GM12892 (cell line): ENCODE data around the gene GABRE.

Experiments
- POLR2A ChIP-seq: IDR thresholded peaks from 2 replicates; pipeline ENCODE4 v1.6.1; 2011; ENCODE audit warnings: low read depth, low read length, control low read depth
- POLR2AphosphoS5 ChIP-seq: IDR thresholded peaks from 2 replicates; pipeline ENCODE4 v1.6.1; 2011; ENCODE audit warnings: low read depth, low read length, control low read depth
- TAF1 ChIP-seq: IDR thresholded peaks from 2 replicates; pipeline ENCODE4 v1.6.1; 2011; ENCODE audit warnings: low read depth, mild to moderate bottlenecking, control low read depth, low read length, borderline replicate concordance

- no peak for TF ChIP-seq POLR2AphosphoS5
- no peak for TF ChIP-seq TAF1
- TF ChIP-seq POLR2A, result no peak
Observed at GRCh38 chrX:151935358-151935757, 39.1 kb downstream of the GABRE start.
